Activated CD4-positive, alpha-beta memory T cell treated with anti-CD3 and anti-CD28 coated beads, Interleukin-2, amount 10 ng/mL, durations not matched to agents 7 days and 5 days (primary cell): Measurements from ENCODE around the gene ZRANB1. TPM values are rescaled to one million over a fixed set of nuclear protein-coding genes. Genes with fewer than 3 reads are reported as not detected.

Experiments used
- CTCF ChIA-PET: fragments of 350-600 bp; sonication (Branson Sonifier 250); formaldehyde crosslinking; loops from one replicate; lab custom pipeline; 2021; ENCODE audit warnings: antibody characterized with exemption, inconsistent platforms; lab: Charles Lee
- POLR2A ChIA-PET: fragments of 350-600 bp; sonication (Branson Sonifier 250); formaldehyde crosslinking; loops from one replicate; lab custom pipeline; 2021; ENCODE audit warnings: antibody characterized with exemption; lab: Charles Lee
- DNase-seq: peaks from one replicate; pipeline ENCODE4 v3.0.0-alpha.2; 2020
- H3K27ac Mint-ChIP-seq: one replicate; pipeline ENCODE4 v1.8.0; 2021; ENCODE audit warnings: mild to moderate bottlenecking, mixed read lengths
- H3K27me3 Mint-ChIP-seq: one replicate; pipeline ENCODE4 v1.8.0; 2021; ENCODE audit warnings: mixed read lengths
- H3K36me3 Mint-ChIP-seq: one replicate; pipeline ENCODE4 v1.8.0; 2021; ENCODE audit warnings: low read depth, mixed read lengths
- H3K4me1 Mint-ChIP-seq: one replicate; pipeline ENCODE4 v1.8.0; 2021; ENCODE audit warnings: mixed read lengths
- H3K4me3 Mint-ChIP-seq: one replicate; pipeline ENCODE4 v1.8.0; 2021; ENCODE audit warnings: mild to moderate bottlenecking, mixed read lengths
- H3K9me3 Mint-ChIP-seq: one replicate; pipeline ENCODE4 v1.8.0; 2021; ENCODE audit warnings: mixed read lengths
- total RNA-seq, 2 experiments: library from RNA; stranded (reverse); gene quantifications; one replicate each; pipeline ENCODE4 v1.2.3, GENCODE V29; 2021

Gene ZRANB1
- 10 to 100 TPM; 11.2 to 12.3 TPM for total RNA-seq

DNA sequence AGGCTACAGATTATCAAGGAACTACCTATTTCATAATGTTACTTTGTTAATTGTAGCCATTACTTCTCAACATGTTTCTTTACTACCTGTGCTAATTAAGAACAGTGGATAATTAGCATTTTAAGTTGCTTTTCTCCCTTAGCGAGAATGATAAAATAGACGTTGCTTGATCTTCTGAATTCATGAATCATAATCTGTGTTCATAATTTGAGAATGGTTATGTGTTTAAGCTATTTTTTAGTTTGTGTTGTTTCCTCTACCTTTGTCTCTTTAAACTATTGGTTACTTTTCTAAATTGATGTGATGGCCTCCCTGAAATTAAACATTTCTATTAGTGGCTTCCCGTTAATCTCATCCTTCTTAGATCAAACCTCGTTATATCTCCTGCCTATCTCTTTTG lies at the start of gene ZRANB1:
TSS of gene ZRANB1 (plus strand) at position 301 of the 400 bp plus-strand sequence. CDS start 371 bp downstream, outside the sequence.
- H3K27ac Mint-ChIP-seq = no peak within 1 kb of the TSS
- POLR2A ChIA-PET = no interaction called here
- no peaks in the 10 kb centered on the region for H3K9me3 Mint-ChIP-seq
- H3K36me3 Mint-ChIP-seq = peaks cover 11% of the 10 kb centered on the region
- H3K27me3 Mint-ChIP-seq = no peaks in the 10 kb centered on the region
- CTCF ChIA-PET = no interaction called here
- H3K4me1 Mint-ChIP-seq = peaks cover 9% of the 10 kb centered on the region
- H3K4me3 Mint-ChIP-seq = no peak within 1 kb of the TSS
- no peak for DNase-seq

DNA sequence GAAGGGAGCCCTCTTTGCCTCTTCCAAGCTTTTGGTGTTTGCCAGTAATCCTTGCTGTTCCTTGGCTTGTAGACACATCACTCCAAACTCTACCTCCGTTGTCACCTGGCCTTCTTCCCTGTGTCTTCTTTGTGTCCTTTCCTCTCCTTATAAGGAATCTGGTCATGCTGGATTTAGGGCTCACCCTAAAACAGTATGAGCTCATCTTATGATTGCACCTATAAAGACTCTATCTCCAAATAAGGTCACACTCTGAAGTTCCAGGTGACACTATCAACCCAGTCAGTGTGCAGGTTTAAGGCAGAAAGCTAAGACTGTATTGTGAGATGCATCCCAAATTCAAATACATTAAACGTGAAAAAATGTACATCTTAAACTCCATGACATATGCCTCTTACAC lies 49.0 kb upstream of the ZRANB1 start:
- DNase-seq = no peak
- Mint-ChIP-seq H3K4me1 (no peaks in the 10 kb centered on the region), H3K9me3 (no peaks in the 10 kb centered on the region), H3K4me3 (no peak overlapping the region), H3K27ac (no peak overlapping the region), H3K36me3 (no peaks in the 10 kb centered on the region), H3K27me3 (peaks cover 6% of the 10 kb centered on the region)
- CTCF ChIA-PET = no interaction called here
- POLR2A ChIA-PET = no interaction called here

DNA sequence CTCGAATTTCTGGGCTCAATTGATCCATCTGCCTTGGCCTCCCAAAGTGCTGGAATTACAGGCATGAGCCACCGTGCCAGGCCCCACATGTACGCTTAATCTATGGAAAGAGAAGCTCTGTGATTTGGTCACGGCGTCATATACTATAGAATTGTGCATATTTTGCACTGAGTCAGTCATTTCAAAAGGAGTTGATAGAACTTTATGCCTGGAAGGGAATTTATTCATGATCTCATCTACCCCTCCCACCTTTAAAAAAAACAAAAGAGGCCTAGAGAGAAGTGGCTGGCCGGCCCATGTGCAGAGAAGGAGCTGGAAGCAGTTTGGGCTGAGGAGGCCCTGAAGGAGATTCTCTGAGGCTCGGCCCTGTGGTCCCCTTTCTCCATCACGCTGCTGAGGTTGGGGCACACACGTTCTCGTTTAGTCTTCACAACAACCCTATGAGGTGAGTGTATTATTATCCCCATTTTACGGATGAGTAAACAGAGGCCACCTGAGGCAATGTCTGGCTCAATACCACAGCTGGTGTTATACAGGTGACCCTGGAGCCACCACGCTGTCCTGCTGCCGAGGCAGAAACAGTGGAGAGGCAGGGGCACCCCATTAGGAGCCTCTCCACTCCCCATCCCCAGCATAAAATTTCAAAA lies 47.2 kb upstream of the ZRANB1 start:
- Mint-ChIP-seq H3K36me3 (no peaks in the 10 kb centered on the region), H3K9me3 (no peaks in the 10 kb centered on the region), H3K4me3 (no peak overlapping the region), H3K27me3 (peaks cover 12% of the 10 kb centered on the region), H3K27ac (no peak overlapping the region), H3K4me1 (no peaks in the 10 kb centered on the region)
- ChIA-PET CTCF (no interaction called here), POLR2A (interaction anchor here (1.1 kb wide), 1 partner anchor 21 kb away, joined by 3 read pairs; no protein-coding TSS in a partner anchor)
- no peak for DNase-seq

DNA sequence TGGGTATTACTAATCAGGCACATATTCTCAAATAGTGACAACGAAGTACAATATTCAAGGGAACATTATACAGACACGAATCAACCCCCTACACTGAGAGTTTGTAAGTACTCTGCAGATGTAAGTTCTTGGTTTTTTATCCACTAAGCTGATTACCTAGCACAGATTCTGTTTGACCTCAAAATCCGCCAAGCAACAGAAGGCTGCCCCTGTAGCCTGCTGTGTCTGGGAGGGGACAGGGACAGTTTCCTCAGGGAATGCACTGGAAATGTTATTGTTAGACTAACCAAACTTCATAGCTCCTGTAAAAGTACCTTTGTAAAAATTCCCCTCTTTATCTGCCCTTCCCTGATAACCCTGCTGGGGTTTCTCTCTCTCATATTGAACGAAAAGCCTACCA lies 45.2 kb upstream of the ZRANB1 start:
- CTCF ChIA-PET = no interaction called here
- Mint-ChIP-seq H3K27ac (no peak overlapping the region), H3K9me3 (no peaks in the 10 kb centered on the region), H3K4me1 (no peaks in the 10 kb centered on the region), H3K36me3 (no peaks in the 10 kb centered on the region), H3K4me3 (no peak overlapping the region), H3K27me3 (peaks cover 17% of the 10 kb centered on the region)
- no peak for DNase-seq
- POLR2A ChIA-PET = no interaction called here

DNA sequence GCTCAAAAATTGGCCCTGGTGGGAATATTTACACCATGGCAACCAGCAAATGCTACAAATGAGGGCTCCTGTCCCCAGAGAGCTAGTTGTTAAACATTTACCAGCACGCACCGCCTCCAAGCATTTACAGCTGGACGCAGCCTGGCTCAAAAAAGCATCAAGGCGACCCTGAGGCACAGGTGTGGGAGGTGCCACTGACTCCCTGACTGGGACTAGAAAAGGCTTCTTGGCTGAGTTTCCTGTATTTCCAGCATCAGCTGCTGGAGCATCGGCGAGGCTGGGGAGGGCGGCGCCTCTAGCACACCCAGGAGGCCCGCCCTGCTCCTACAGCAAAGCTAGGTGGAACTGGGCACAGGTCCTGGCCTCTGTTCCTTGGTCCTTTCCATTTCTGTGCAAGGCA lies 43.5 kb upstream of the ZRANB1 start:
- no peaks in the 10 kb centered on the region for H3K9me3 Mint-ChIP-seq
- H3K4me3 Mint-ChIP-seq = no peak overlapping the region
- no peak for DNase-seq
- ChIA-PET POLR2A (interaction anchor here (1.0 kb wide), 1 partner anchor 18 kb away, joined by 3 read pairs; no protein-coding TSS in a partner anchor), CTCF (no interaction called here)
- H3K27me3 Mint-ChIP-seq = peaks cover 30% of the 10 kb centered on the region
- no peaks in the 10 kb centered on the region for H3K4me1 Mint-ChIP-seq
- H3K27ac Mint-ChIP-seq = no peak overlapping the region
- H3K36me3 Mint-ChIP-seq = no peaks in the 10 kb centered on the region

DNA sequence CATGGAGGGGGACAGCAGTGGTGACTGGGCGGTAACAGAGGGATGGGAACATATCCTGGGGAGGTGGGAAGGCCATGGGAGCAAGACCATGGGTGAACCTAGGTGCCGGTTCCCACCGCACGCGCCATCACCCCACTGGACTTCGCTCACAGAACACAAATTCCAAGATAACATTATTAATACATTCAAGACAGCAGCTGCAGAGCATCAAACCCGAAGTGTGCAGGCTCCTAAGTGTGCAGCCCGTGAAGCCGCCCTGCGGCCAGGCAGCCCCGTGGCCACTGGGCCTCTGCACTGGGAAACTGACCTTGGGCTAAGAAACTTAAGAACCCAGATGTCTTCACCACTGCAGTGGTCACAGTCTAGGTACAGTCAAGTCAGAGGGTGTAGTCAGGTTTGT lies 42.8 kb upstream of the ZRANB1 start:
- ChIA-PET CTCF (no interaction called here), POLR2A (no interaction called here)
- Mint-ChIP-seq H3K4me1 (no peaks in the 10 kb centered on the region), H3K36me3 (no peaks in the 10 kb centered on the region), H3K4me3 (no peak overlapping the region), H3K27me3 (peaks cover 32% of the 10 kb centered on the region), H3K9me3 (no peaks in the 10 kb centered on the region), H3K27ac (no peak overlapping the region)
- DNase-seq = no peak

DNA sequence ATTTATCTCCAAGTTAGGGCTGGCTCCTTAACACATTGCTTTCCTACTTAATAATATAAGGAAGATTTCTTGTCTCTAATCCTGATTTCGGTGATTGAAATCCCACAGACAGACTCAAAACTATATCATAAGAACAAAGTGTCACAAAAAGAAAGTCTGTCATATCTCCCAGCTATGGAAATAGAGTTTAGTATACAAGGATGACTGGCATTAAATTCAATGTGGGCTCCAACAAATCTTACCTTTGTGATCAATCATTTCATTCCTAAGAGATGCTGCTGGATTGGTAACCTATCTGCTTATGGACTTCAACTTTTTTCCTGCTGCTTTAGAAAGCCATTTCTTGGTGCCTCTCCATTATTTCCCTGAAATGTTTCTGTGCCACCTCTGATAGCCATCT lies 39.5 kb upstream of the ZRANB1 start:
- no peak overlapping the region for H3K27ac Mint-ChIP-seq
- H3K4me3 Mint-ChIP-seq = no peak overlapping the region
- H3K36me3 Mint-ChIP-seq = no peaks in the 10 kb centered on the region
- DNase-seq = no peak
- POLR2A ChIA-PET = no interaction called here
- CTCF ChIA-PET = no interaction called here
- H3K27me3 Mint-ChIP-seq = peaks cover 32% of the 10 kb centered on the region
- H3K4me1 Mint-ChIP-seq = no peaks in the 10 kb centered on the region
- H3K9me3 Mint-ChIP-seq = no peaks in the 10 kb centered on the region

DNA sequence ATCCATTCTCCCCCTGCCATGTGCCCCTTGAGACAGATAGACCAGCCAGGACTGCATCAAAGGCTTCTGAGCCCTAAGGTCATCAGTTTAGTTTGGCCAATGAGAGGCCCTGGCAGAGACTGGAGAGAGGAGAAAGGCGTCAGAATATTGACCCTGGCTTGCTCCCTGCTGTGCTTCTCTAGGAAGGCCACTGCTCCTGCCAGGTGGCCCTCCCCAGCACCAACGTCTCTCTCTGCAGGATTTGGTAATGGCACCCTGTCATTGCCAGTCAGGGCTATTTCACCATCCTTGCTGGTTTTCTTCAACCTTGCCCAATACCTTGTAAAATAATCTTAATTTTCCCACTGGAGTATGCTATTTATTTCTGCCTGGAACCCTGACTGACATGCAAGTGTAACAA lies 38.8 kb upstream of the ZRANB1 start:
- no peak for DNase-seq
- Mint-ChIP-seq H3K36me3 (no peaks in the 10 kb centered on the region), H3K9me3 (no peaks in the 10 kb centered on the region), H3K27ac (no peak overlapping the region), H3K4me3 (no peak overlapping the region), H3K27me3 (peaks cover 28% of the 10 kb centered on the region), H3K4me1 (no peaks in the 10 kb centered on the region)
- CTCF ChIA-PET = no interaction called here
- POLR2A ChIA-PET = no interaction called here

DNA sequence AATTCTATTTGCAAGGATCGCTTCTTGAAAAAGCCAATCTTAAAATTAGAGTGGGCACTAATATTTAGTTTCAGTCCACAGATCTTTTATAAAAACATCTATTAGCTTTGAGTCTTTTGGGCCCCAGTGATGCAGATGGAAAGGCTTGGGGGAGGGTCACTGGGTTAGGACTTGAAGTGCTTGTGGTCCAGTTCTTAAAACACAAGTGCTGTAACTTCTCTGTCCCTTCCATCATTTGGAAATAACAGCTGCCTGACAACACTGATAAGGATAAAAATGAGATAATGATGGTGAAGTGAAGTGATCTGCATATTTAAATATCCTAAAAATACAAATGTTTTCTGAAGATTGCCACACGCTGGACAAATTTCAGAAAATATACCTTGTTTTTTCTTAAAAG lies 37.1 kb upstream of the ZRANB1 start:
- no peaks in the 10 kb centered on the region for H3K4me1 Mint-ChIP-seq
- H3K9me3 Mint-ChIP-seq = no peaks in the 10 kb centered on the region
- no peak for DNase-seq
- no peaks in the 10 kb centered on the region for H3K36me3 Mint-ChIP-seq
- ChIA-PET CTCF (no interaction called here), POLR2A (interaction anchor here (1.2 kb wide), 1 partner anchor 11 kb away, joined by 4 read pairs; no protein-coding TSS in a partner anchor)
- H3K4me3 Mint-ChIP-seq = no peak overlapping the region
- peaks cover 21% of the 10 kb centered on the region for H3K27me3 Mint-ChIP-seq
- no peak overlapping the region for H3K27ac Mint-ChIP-seq

DNA sequence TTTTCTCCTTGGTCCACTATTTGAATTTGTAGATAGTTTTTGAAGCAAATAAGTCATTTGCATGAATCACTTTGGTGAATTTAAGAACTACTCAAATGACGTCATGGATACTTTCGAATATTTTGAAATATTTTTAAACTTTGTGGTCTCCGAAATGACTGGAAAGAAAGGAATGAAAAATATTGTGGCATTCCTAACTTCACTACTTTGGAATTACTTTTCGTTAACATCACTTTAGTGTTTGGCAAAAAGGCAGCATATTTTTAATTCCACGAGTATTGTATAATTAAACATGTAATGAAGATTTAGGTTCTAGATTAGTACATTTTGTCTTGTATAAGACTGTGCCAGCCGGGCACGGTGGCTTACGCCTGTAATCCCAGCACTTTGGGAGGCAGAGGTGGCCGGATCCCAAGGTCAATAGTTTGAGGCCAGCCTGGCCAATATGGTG lies 35.3 kb upstream of the ZRANB1 start:
- H3K27ac Mint-ChIP-seq = no peak overlapping the region
- POLR2A ChIA-PET = no interaction called here
- DNase-seq = no peak
- CTCF ChIA-PET = no interaction called here
- peaks cover 27% of the 10 kb centered on the region for H3K27me3 Mint-ChIP-seq
- H3K4me3 Mint-ChIP-seq = no peak overlapping the region
- H3K9me3 Mint-ChIP-seq = no peaks in the 10 kb centered on the region
- H3K36me3 Mint-ChIP-seq = no peaks in the 10 kb centered on the region
- H3K4me1 Mint-ChIP-seq = peaks cover under 1% of the 10 kb centered on the region

DNA sequence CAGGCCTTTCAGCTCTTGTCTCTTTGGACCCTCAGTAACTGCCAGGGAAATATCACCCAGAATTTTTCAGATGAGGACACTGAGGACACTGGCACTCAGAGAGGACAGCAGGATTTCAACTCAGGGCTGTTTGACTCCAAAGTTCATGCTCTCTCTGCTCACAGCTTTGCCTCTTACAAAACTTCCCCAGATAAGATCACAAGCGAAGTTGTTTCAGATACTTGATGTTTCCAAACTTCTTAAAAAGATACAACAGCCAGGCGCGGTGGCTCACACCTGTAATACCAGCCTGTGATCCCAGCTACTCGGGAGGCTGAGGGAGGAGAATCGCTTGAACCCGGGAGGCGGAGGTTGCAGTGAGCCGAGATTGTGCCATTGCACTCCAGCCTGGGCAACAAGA lies 32.4 kb upstream of the ZRANB1 start:
- Mint-ChIP-seq H3K27ac (no peak overlapping the region), H3K27me3 (peaks cover 20% of the 10 kb centered on the region), H3K4me3 (no peak overlapping the region), H3K9me3 (no peaks in the 10 kb centered on the region), H3K36me3 (no peaks in the 10 kb centered on the region), H3K4me1 (peaks cover 3% of the 10 kb centered on the region)
- ChIA-PET CTCF (no interaction called here), POLR2A (no interaction called here)
- no peak for DNase-seq

DNA sequence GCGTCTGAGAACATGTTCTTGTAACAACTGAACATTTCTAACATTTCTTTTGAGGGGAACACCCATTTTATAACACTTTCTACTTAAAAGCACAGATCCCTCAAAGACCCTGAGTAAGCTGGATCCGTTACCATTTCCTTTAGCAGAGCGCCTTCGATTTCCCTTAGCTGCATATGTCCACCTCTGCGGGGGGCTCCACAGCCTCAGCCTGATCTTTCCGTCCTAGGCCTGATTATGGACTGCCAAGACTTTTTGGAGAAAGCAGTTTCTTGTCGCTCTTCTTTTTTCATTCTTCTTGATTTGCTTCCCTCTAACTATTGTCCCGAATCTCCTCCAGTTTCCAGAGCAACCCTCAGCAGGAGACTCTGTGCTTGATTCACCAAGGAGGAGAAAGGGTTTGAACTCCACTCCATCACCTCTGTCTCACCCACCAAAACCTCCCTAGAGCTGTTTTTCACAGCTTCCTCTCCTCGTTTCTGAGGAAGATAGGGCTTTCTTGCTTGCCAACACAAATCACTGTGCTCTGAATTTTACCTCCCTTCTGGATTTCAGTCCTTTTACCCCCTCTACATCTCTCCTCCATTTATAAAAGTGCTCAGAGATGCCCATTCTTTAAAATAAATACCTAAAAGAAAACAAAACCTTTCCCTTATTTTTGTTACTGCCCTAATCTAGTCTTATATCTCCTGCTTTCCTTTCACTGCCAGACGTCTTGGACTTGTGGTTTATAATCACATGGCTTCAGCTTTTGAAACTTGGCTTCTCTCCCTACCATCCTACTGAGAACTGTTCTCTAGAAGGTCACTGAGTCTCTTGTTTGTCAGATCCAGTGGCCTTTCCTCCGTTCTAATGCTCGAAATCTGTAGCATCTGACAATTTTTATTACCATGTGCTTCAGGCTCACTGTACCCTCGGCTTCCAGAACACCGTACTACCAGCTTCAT lies 30.5 kb upstream of the ZRANB1 start:
- Mint-ChIP-seq H3K4me3 (no peak overlapping the region), H3K4me1 (peaks cover 10% of the 10 kb centered on the region), H3K9me3 (no peaks in the 10 kb centered on the region), H3K27ac (no peak overlapping the region), H3K36me3 (no peaks in the 10 kb centered on the region), H3K27me3 (peaks cover 20% of the 10 kb centered on the region)
- no peak for DNase-seq
- ChIA-PET POLR2A (no interaction called here), CTCF (interaction anchor here (0.7 kb wide), 1 partner anchor 398 kb away, joined by 4 read pairs; no protein-coding TSS in a partner anchor)

DNA sequence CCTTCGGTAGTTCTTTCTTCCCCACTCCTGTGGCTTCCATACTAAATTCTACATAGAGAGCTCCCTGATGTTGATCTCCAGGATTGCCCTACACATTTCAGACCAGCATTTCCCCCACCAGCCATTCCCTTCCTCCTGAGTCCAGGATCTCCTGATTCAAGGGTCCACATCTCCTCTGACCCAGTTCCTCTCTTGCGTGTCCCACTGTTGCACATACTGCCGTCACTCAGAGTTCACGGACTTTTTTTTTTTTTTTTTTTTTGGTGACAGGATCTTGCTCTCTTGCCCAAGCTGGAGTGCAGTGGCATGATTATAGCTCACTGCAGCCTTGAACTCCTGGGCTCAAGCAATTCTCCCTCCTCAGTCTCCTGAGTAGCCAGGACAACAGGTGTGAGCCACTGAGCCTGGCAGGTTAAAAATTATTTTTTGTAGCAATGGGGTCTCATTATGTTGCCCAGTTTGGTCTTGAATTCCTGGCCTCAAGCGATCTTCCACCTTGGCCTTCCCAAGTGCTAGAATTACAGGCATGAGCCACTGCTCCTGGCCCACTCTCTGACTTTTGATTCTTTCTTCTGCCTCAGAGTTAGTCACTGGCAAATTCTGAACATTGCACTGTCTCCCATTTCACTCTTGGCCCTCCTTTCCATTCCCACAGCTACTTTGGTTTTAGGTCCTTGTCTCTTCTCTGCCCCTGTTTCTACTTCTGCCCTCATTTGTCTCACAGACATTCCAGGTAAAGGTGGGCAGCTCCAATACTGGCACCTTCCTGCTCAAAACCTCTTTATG lies 29.6 kb upstream of the ZRANB1 start:
- H3K27me3 Mint-ChIP-seq = peaks cover 18% of the 10 kb centered on the region
- H3K36me3 Mint-ChIP-seq = no peaks in the 10 kb centered on the region
- no peaks in the 10 kb centered on the region for H3K9me3 Mint-ChIP-seq
- peaks cover 10% of the 10 kb centered on the region for H3K4me1 Mint-ChIP-seq
- CTCF ChIA-PET = interaction anchor here (0.6 to 0.7 kb wide), 2 partner anchors 34 to 399 kb away, joined by 3 to 4 read pairs; no protein-coding TSS in a partner anchor
- H3K27ac Mint-ChIP-seq = no peak overlapping the region
- POLR2A ChIA-PET = no interaction called here
- H3K4me3 Mint-ChIP-seq = no peak overlapping the region
- DNase-seq = no peak
